GM23338 (cell line): Measurements from ENCODE around the gene HSPB6. TPM values are rescaled to one million over a fixed set of nuclear protein-coding genes. Genes with fewer than 3 reads are reported as not detected.

Experiments
- ATAC-seq: fragments of 200-7000 bp; cut with Tn5 transposase; 3 replicates; pipeline ENCODE4 v1.9.1; 2020
- DNase-seq: peaks from one replicate; pipeline ENCODE4 v3.0.0-alpha.2; 2015; ENCODE audit warnings: low spot score
- H2AFZ ChIP-seq: fragments of 200-600 bp; sonication (generic); 2 replicates; pipeline ENCODE4 v1.8.0; 2016; ENCODE audit warnings: antibody characterized with exemption, mild to moderate bottlenecking, moderate library complexity
- H3F3A ChIP-seq: fragments of 200-600 bp; sonication (generic); replicated peaks from 2 replicates; pipeline ENCODE4 v1.8.0; 2017; ENCODE audit warnings: antibody characterized with exemption, mixed run types, low read depth
- H3K27ac ChIP-seq: fragments of 200-600 bp; sonication (generic); 2 replicates; pipeline ENCODE4 v1.6.1; 2016; ENCODE audit warnings: low read depth
- H3K27me3 ChIP-seq: fragments of 200-600 bp; sonication (generic); 2 replicates; pipeline ENCODE4 v1.8.0; 2016; ENCODE audit warnings: mild to moderate bottlenecking, mixed run types, moderate library complexity; ENCODE audit not compliant: insufficient read depth
- H3K36me3 ChIP-seq: fragments of 200-600 bp; sonication (generic); 2 replicates; pipeline ENCODE4 v1.8.0; 2016; ENCODE audit warnings: mild to moderate bottlenecking; ENCODE audit not compliant: insufficient read depth
- H3K4me1 ChIP-seq: fragments of 200-600 bp; sonication (generic); 2 replicates; pipeline ENCODE4 v1.8.0; 2016; ENCODE audit warnings: mild to moderate bottlenecking, moderate library complexity; ENCODE audit not compliant: insufficient read depth
- H3K4me2 ChIP-seq: fragments of 200-600 bp; sonication (generic); 2 replicates; pipeline ENCODE4 v1.7.1; 2017; ENCODE audit warnings: mixed run types
- H3K4me3 ChIP-seq: fragments of 200-600 bp; sonication (generic); 2 replicates; pipeline ENCODE4 v1.6.1; 2016; ENCODE audit warnings: mixed run types
- H3K79me2 ChIP-seq: fragments of 200-600 bp; sonication (generic); replicated peaks from 2 replicates; pipeline ENCODE4 v1.8.0; 2017; ENCODE audit warnings: mild to moderate bottlenecking; ENCODE audit not compliant: insufficient read depth
- H3K9me2 ChIP-seq: fragments of 200-600 bp; sonication (generic); 2 replicates; pipeline ENCODE4 v1.8.0; 2017; ENCODE audit not compliant: insufficient read depth
- H4K20me1 ChIP-seq: fragments of 200-600 bp; sonication (generic); replicated peaks from 2 replicates; pipeline ENCODE4 v1.8.0; 2017; ENCODE audit warnings: mild to moderate bottlenecking; ENCODE audit not compliant: insufficient read depth
- H3K27ac Mint-ChIP-seq: 2 replicates; pipeline ENCODE4 v1.8.0; 2020; ENCODE audit warnings: inconsistent platforms, mild to moderate bottlenecking, moderate library complexity, mixed read lengths
- H3K27me3 Mint-ChIP-seq: 3 replicates; pipeline ENCODE4 v1.8.0; 2022; ENCODE audit warnings: low read depth, mild to moderate bottlenecking, moderate library complexity, mixed read lengths, inconsistent platforms; ENCODE audit not compliant: insufficient read depth, poor library complexity
- H3K36me3 Mint-ChIP-seq: 3 replicates; pipeline ENCODE4 v1.8.0; 2021; ENCODE audit warnings: low read depth, mild to moderate bottlenecking, inconsistent platforms, moderate library complexity, mixed read lengths
- H3K4me1 Mint-ChIP-seq: 3 replicates; pipeline ENCODE4 v1.8.0; 2020; ENCODE audit warnings: mild to moderate bottlenecking, inconsistent platforms, mixed read lengths
- H3K4me3 Mint-ChIP-seq: 3 replicates; pipeline ENCODE4 v1.8.0; 2021; ENCODE audit warnings: moderate library complexity, mild to moderate bottlenecking, inconsistent platforms, mixed read lengths
- H3K9me3 Mint-ChIP-seq: 3 replicates; pipeline ENCODE4 v1.8.0; 2020; ENCODE audit warnings: moderate library complexity, mild to moderate bottlenecking, inconsistent platforms, mixed read lengths
- CREB1 ChIP-seq: fragments of 250-450 bp; sonication (Bioruptor Pico); IDR thresholded peaks from 2 replicates; pipeline ENCODE4 v1.5.0; 2020; ENCODE audit warnings: low read depth, mild to moderate bottlenecking, moderate library complexity
- EZH2 ChIP-seq: fragments of 200-600 bp; sonication (generic); IDR thresholded peaks from one replicate; pipeline ENCODE4 v1.8.0; 2017; ENCODE audit warnings: antibody characterized with exemption, mild to moderate bottlenecking, low read depth; ENCODE audit not compliant: unreplicated experiment
- JUNB ChIP-seq: IDR thresholded peaks from one replicate; pipeline ENCODE4 v1.6.1; 2016; ENCODE audit warnings: antibody characterized with exemption; ENCODE audit not compliant: unreplicated experiment
- NANOG ChIP-seq: IDR thresholded peaks from 2 replicates; pipeline ENCODE4 v1.6.1; 2016; ENCODE audit warnings: antibody characterized with exemption, borderline replicate concordance
- POLR2AphosphoS5 ChIP-seq: IDR thresholded peaks from 2 replicates; pipeline ENCODE4 v1.6.1; 2016; ENCODE audit warnings: antibody characterized with exemption, low read depth
- STAT1 ChIP-seq: IDR thresholded peaks from one replicate; pipeline ENCODE4 v1.6.1; 2016; ENCODE audit warnings: antibody characterized with exemption; ENCODE audit not compliant: unreplicated experiment
- ZNF331 ChIP-seq: fragments of 250-450 bp; sonication (Bioruptor Pico); IDR thresholded peaks from 2 replicates; pipeline ENCODE4 v1.5.0; 2020; ENCODE audit warnings: low read depth, mild to moderate bottlenecking, moderate library complexity
- polyA plus RNA-seq: library from polyadenylated mRNA; unstranded; fragments of >200 nt; fragmentation: Nextera tagmentation; extraction: Ambion mirVana; gene quantifications from 2 replicates; pipeline ENCODE4 v1.2.1, GENCODE V29; 2016
- total RNA-seq: library from RNA; depleted of rRNA; stranded (reverse); fragments of >200 nt; shearing (Covaris generic); gene quantifications from 2 replicates; pipeline ENCODE4 v1.2.3, GENCODE V29; 2014
- TF ChIP-seq, protein P1 (sequence below), 2 experiments: fragments of 200-600 bp in 1 of 2; sonication (generic) in 1 of 2; conservative IDR thresholded peaks; 2 replicates each; pipeline versions ENCODE4 v1.5.1 to v1.6.1; 2016 to 2017; ENCODE audit warnings: antibody characterized with exemption in 2 of 2, low read depth in 2 of 2, mild to moderate bottlenecking in 2 of 2, moderate library complexity in 1 of 2
- TF ChIP-seq, protein P2 (sequence below): fragments of 250-450 bp; sonication (Bioruptor Pico); IDR thresholded peaks from 2 replicates; pipeline ENCODE4 v1.5.0; 2020; ENCODE audit warnings: mild to moderate bottlenecking, moderate library complexity
- TF ChIP-seq, protein P3 (sequence below): IDR thresholded peaks from 2 replicates; pipeline ENCODE4 v1.6.1; 2016; ENCODE audit warnings: antibody characterized with exemption
- TF ChIP-seq, protein P4 (sequence below): IDR thresholded peaks from one replicate; pipeline ENCODE4 v1.6.1; 2018; ENCODE audit warnings: antibody characterized with exemption; ENCODE audit not compliant: unreplicated experiment

Gene HSPB6
- total and polyA plus RNA-seq, 2 experiments from 2014 or later: 0.87 to 3.2 TPM

DNA sequence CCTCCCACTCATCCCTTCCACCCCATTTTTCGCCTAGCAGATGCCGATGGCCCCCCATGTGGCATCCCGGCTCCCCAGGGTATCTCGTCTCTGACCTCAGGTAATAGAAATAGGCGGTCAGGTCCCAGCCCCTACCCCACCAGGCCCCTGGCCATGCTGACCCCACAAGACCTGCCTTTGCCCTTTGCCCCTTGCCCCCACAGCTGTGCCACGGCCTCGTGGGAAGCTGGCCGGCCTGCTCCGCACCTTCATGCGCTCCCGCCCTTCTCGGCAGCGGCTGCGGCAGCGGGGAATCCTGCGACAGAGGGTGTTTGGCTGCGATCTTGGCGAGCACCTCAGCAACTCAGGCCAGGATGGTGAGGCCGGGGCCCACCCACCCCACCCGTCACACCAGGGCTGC lies 23.9 kb upstream of the HSPB6 start (continued):
- TF ChIP-seq, protein P1, sequence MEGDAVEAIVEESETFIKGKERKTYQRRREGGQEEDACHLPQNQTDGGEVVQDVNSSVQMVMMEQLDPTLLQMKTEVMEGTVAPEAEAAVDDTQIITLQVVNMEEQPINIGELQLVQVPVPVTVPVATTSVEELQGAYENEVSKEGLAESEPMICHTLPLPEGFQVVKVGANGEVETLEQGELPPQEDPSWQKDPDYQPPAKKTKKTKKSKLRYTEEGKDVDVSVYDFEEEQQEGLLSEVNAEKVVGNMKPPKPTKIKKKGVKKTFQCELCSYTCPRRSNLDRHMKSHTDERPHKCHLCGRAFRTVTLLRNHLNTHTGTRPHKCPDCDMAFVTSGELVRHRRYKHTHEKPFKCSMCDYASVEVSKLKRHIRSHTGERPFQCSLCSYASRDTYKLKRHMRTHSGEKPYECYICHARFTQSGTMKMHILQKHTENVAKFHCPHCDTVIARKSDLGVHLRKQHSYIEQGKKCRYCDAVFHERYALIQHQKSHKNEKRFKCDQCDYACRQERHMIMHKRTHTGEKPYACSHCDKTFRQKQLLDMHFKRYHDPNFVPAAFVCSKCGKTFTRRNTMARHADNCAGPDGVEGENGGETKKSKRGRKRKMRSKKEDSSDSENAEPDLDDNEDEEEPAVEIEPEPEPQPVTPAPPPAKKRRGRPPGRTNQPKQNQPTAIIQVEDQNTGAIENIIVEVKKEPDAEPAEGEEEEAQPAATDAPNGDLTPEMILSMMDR (conservative IDR thresholded peaks at IDR 0.05; ENCODE audit: low read depth in 2 of 2): no peak
- TF ChIP-seq POLR2AphosphoS5 (no peak), STAT1 (no peak)

DNA sequence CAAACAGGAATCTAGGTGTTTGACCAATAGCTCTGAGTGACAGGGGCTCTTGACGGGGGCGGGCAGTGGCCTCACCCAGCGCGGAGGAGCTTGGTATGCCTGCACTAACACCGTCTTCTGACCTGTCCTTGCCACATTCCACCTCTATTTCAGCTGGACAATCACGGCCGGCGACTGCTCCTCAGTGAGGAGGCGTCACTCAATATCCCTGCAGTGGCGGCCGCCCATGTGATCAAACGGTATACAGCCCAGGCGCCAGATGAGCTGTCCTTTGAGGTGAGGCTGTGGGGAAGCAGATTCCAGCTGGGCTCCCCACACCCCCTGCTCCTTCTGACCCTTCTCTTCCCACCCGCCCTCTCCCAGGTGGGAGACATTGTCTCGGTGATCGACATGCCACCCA lies 23.2 kb upstream of the HSPB6 start:
- Histone ChIP-seq H3K27ac (no peak overlapping the region), H4K20me1 (no peaks in the 10 kb centered on the region), H3K4me2 (no peak overlapping the region), H3K4me3 (no peak overlapping the region), H2AFZ (no peak overlapping the region), H3K79me2 (no peaks in the 10 kb centered on the region), H3K27me3 (peaks cover 11% of the 10 kb centered on the region), H3F3A (0 out of 2 replicates have a peak, but pooled peaks cover 3% of the 10 kb centered on the region), H3K36me3 (no peaks in the 10 kb centered on the region), H3K9me2 (no peaks in the 10 kb centered on the region), H3K4me1 (peaks cover 26% of the 10 kb centered on the region)
- Mint-ChIP-seq H3K27me3 (peaks cover 29% of the 10 kb centered on the region), H3K9me3 (no peaks in the 10 kb centered on the region; the same call in 2 of the 3 replicates), H3K27ac (no peak overlapping the region), H3K36me3 (peaks cover 6% of the 10 kb centered on the region; the same call in 1 of the 3 replicates), H3K4me3 (no peak overlapping the region), H3K4me1 (peaks cover 43% of the 10 kb centered on the region)
- ATAC-seq (no peak), DNase-seq (no peak)
- TF ChIP-seq CREB1 (CRISPR knock-in tag): no peak
- TF ChIP-seq, protein P2, sequence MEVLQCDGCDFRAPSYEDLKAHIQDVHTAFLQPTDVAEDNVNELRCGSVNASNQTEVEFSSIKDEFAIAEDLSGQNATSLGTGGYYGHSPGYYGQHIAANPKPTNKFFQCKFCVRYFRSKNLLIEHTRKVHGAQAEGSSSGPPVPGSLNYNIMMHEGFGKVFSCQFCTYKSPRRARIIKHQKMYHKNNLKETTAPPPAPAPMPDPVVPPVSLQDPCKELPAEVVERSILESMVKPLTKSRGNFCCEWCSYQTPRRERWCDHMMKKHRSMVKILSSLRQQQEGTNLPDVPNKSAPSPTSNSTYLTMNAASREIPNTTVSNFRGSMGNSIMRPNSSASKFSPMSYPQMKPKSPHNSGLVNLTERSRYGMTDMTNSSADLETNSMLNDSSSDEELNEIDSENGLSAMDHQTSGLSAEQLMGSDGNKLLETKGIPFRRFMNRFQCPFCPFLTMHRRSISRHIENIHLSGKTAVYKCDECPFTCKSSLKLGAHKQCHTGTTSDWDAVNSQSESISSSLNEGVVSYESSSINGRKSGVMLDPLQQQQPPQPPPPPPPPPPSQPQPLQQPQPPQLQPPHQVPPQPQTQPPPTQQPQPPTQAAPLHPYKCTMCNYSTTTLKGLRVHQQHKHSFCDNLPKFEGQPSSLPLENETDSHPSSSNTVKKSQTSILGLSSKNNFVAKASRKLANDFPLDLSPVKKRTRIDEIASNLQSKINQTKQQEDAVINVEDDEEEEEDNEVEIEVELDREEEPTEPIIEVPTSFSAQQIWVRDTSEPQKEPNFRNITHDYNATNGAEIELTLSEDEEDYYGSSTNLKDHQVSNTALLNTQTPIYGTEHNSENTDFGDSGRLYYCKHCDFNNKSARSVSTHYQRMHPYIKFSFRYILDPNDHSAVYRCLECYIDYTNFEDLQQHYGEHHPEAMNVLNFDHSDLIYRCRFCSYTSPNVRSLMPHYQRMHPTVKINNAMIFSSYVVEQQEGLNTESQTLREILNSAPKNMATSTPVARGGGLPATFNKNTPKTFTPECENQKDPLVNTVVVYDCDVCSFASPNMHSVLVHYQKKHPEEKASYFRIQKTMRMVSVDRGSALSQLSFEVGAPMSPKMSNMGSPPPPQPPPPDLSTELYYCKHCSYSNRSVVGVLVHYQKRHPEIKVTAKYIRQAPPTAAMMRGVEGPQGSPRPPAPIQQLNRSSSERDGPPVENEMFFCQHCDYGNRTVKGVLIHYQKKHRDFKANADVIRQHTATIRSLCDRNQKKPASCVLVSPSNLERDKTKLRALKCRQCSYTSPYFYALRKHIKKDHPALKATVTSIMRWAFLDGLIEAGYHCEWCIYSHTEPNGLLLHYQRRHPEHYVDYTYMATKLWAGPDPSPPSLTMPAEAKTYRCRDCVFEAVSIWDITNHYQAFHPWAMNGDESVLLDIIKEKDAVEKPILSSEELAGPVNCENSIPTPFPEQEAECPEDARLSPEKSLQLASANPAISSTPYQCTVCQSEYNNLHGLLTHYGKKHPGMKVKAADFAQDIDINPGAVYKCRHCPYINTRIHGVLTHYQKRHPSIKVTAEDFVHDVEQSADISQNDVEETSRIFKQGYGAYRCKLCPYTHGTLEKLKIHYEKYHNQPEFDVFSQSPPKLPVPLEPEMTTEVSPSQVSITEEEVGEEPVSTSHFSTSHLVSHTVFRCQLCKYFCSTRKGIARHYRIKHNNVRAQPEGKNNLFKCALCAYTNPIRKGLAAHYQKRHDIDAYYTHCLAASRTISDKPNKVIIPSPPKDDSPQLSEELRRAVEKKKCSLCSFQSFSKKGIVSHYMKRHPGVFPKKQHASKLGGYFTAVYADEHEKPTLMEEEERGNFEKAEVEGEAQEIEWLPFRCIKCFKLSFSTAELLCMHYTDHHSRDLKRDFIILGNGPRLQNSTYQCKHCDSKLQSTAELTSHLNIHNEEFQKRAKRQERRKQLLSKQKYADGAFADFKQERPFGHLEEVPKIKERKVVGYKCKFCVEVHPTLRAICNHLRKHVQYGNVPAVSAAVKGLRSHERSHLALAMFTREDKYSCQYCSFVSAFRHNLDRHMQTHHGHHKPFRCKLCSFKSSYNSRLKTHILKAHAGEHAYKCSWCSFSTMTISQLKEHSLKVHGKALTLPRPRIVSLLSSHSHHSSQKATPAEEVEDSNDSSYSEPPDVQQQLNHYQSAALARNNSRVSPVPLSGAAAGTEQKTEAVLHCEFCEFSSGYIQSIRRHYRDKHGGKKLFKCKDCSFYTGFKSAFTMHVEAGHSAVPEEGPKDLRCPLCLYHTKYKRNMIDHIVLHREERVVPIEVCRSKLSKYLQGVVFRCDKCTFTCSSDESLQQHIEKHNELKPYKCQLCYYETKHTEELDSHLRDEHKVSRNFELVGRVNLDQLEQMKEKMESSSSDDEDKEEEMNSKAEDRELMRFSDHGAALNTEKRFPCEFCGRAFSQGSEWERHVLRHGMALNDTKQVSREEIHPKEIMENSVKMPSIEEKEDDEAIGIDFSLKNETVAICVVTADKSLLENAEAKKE (CRISPR knock-in tag): no peak
- no peak for TF ChIP-seq NANOG
- TF ChIP-seq, protein P3, sequence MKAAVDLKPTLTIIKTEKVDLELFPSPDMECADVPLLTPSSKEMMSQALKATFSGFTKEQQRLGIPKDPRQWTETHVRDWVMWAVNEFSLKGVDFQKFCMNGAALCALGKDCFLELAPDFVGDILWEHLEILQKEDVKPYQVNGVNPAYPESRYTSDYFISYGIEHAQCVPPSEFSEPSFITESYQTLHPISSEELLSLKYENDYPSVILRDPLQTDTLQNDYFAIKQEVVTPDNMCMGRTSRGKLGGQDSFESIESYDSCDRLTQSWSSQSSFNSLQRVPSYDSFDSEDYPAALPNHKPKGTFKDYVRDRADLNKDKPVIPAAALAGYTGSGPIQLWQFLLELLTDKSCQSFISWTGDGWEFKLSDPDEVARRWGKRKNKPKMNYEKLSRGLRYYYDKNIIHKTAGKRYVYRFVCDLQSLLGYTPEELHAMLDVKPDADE: no peak
- TF ChIP-seq, protein P4, sequence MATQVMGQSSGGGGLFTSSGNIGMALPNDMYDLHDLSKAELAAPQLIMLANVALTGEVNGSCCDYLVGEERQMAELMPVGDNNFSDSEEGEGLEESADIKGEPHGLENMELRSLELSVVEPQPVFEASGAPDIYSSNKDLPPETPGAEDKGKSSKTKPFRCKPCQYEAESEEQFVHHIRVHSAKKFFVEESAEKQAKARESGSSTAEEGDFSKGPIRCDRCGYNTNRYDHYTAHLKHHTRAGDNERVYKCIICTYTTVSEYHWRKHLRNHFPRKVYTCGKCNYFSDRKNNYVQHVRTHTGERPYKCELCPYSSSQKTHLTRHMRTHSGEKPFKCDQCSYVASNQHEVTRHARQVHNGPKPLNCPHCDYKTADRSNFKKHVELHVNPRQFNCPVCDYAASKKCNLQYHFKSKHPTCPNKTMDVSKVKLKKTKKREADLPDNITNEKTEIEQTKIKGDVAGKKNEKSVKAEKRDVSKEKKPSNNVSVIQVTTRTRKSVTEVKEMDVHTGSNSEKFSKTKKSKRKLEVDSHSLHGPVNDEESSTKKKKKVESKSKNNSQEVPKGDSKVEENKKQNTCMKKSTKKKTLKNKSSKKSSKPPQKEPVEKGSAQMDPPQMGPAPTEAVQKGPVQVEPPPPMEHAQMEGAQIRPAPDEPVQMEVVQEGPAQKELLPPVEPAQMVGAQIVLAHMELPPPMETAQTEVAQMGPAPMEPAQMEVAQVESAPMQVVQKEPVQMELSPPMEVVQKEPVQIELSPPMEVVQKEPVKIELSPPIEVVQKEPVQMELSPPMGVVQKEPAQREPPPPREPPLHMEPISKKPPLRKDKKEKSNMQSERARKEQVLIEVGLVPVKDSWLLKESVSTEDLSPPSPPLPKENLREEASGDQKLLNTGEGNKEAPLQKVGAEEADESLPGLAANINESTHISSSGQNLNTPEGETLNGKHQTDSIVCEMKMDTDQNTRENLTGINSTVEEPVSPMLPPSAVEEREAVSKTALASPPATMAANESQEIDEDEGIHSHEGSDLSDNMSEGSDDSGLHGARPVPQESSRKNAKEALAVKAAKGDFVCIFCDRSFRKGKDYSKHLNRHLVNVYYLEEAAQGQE: no peak
- TF ChIP-seq EZH2: no peak
- TF ChIP-seq, protein P1 (conservative IDR thresholded peaks at IDR 0.05; ENCODE audit: low read depth in 2 of 2): no peak
- no peak for TF ChIP-seq JUNB
- TF ChIP-seq ZNF331 (CRISPR knock-in tag): no peak
